ENCODE results near the gene MRPL38. TPM values are rescaled to one million over a fixed set of nuclear protein-coding genes. Genes with fewer than 3 reads are reported as not detected.

The MRPL38 gene
- total RNA-seq: 32.2 and 38.3 TPM in 2 replicates

GRCh38 chr17:75904749-75905521 is at the start of gene MRPL38:
MRPL38 (minus strand) TSS chr17:75904884; CDS start chr17:75904875, 9 bp downstream.

GRCh38 chr17:75940727-75941441 is 36.2 kb upstream of the MRPL38 start, which contains the start of gene FBF1:
FBF1 (minus strand) TSS chr17:75941042; CDS start chr17:75938149, 2,893 bp downstream.

GRCh38 chr17:75896415-75897159 is 8.1 kb downstream of the MRPL38 start, which contains the start of gene TRIM65:
TRIM65 (minus strand) TSS chr17:75896951; CDS start chr17:75896937, 14 bp downstream.

GRCh38 chr17:75878174-75878998 is 26.3 kb downstream of the MRPL38 start, which contains the start of gene TRIM47:
TRIM47 (minus strand) TSS chr17:75878581; CDS start chr17:75878548, 33 bp downstream.

GRCh38 chr17:75855310-75856061 is 49.2 kb downstream of the MRPL38 start, which contains the start of gene WBP2:
WBP2 (minus strand) TSS chr17:75855335; CDS start chr17:75855297, 38 bp downstream.

Other genes starting within 250 kb of the MRPL38 start
- gene RECQL5, start 237.7 kb downstream of the MRPL38 start, total RNA-seq: 10.7 and 16.6 TPM in 2 replicates
- gene SAP30BP, start 237.5 kb downstream of the MRPL38 start, total RNA-seq: 78.6 and 93.6 TPM in 2 replicates
- 0.97 and 2.3 TPM in 2 replicates for gene ITGB4, start 183.4 kb downstream of the MRPL38 start, total RNA-seq
- 67.9 and 86.4 TPM in 2 replicates for gene GALK1, start 139.7 kb downstream of the MRPL38 start, total RNA-seq
- gene UNK, start 120.1 kb downstream of the MRPL38 start, total RNA-seq: 8.1 and 9.7 TPM in 2 replicates
- gene UNC13D, start 60.5 kb downstream of the MRPL38 start, total RNA-seq: 1.9 and 3.8 TPM in 2 replicates
- 16.1 and 20.1 TPM in 2 replicates for gene WBP2, start 49.5 kb downstream of the MRPL38 start, total RNA-seq
- gene TRIM47, start 26.3 kb downstream of the MRPL38 start, total RNA-seq: 27.9 and 37.8 TPM in 2 replicates
- 25.1 and 32.2 TPM in 2 replicates for gene TRIM65, start 7.9 kb downstream of the MRPL38 start, total RNA-seq
- 5.8 and 11.6 TPM in 2 replicates for gene FBF1, start 36.2 kb upstream of the MRPL38 start, total RNA-seq
- 45.1 and 56.1 TPM in 2 replicates for gene ACOX1, start 74.3 kb upstream of the MRPL38 start, total RNA-seq
- 10.6 and 18.5 TPM in 2 replicates for gene TEN1, start 74.4 kb upstream of the MRPL38 start, total RNA-seq
- 0.46 TPM in 1 of 2 replicates, not detected in the other for gene CDK3, start 96.0 kb upstream of the MRPL38 start, total RNA-seq
- gene EVPL, start 122.4 kb upstream of the MRPL38 start, total RNA-seq: under 0.01 TPM in 1 of 2 replicates, not detected in the other
- gene SRP68, start 167.6 kb upstream of the MRPL38 start, total RNA-seq: 29.9 and 32.8 TPM in 2 replicates
- not detected in 2 replicates for gene GALR2, start 169.9 kb upstream of the MRPL38 start, total RNA-seq
- gene ZACN, start 174.3 kb upstream of the MRPL38 start, total RNA-seq: not detected in 2 replicates
- gene EXOC7, start 198.9 kb upstream of the MRPL38 start, total RNA-seq: 53.6 and 78.1 TPM in 2 replicates
- gene FOXJ1, start 236.4 kb upstream of the MRPL38 start, total RNA-seq: not detected in 2 replicates